ENCODE results near the gene CCDC106.

Gene CCDC106

DNA sequence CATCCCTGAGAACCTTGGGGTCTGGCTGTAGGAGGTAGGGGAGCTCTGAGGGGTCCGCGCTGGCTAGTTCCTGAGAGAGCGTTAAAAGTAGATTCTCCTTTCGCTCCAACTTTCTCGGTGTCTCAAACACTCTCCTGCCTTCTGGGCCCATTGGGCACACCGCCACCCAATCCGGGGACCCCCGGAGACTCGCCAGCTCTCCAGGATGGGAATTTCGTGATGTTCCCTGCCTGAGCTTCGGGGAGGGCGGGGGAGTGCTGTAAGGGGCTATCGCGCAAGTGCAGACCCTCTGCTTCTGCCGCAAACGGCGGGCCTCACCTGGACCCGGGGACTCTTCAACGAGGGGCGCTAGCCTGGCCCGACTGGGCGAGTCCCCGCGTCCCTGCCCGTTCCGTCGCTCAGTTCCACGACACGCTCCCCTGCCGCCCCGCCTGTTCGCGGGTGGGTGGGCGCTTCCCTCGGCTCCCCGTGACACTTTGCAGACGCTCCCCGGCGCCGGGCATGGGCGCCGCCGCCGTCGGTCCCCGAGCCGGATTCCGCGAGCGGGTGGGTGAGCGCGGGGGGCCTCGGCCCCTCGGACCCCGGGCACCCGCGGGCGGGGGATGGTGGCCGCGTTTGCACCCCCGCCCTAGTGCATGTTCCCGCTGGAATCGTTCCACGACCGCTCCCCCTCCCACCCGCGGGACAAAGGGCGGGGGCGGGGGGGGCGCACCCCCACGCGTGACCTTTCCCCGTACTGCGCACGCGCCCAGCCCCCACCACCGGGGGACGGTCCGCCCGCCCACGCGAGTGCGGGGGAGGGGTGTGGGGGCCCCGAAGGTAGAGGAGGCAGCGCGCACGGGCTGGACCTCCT lies at the start of gene CCDC106:
Gene CCDC106 (plus strand): TSS at position 481 of the 853 bp plus-strand sequence. CDS start 835 bp downstream, outside the sequence.
- no peak for DNase-seq

DNA sequence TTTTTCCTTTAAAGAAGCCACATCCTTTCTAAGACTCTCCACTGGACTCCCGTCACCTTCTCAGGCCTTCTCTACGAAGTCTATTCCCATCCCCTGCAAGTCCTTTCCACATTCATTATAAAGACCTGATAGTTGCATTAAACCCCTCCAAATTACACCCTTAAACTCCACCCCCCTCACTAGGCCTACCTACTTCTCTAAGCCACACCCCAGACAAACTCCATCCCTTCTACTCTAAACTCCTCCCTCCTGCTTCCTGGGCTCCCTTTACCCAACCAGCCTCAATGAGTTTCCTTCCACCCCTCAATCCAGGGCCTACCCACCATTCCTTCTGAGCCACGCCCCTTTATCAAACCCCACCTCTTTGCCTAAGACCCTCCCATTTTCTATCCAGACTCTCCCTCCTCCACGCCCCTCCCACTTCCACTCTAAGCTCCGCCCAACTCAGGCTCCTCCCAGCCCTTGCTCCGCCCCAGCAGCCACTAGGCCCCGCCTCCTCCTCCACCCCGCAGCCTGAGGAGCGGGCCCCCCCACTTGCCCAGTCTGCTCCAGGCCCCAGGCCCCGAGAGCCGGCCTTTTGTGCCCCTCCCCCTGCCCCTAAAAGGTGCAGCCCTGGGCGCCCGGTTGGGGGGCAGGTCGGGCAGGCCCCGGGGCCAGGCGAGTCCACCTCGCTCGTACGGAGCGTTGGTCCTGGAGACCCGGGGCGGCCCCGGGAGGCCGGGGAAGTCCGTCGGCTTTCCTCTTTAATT lies 49.1 kb upstream of the CCDC106 start:
- peak; percentile 73 for DNase-seq

DNA sequence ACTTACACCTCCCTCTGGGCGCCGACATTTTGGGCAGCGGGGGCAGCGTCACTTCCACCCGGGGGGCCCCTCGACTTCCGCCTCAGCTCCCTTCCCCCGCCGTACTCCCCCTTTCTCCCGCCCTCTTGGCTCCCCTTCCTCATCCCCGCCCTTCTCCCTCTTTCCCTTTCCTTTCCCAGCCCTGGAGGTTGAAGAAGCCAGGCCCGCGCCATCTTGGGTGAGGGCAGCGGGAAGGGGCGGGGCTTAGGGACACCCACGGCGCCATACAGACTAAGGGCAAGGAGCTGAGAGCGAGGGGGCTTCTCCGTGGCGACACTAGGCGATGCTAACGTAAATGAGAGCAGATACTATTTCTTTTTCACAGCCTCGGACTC lies 48.6 kb upstream of the CCDC106 start, which contains the start of gene FIZ1:
Gene FIZ1 (minus strand): TSS at position 50 of the 374 bp plus-strand sequence. CDS start 1,652 bp downstream, outside the sequence.
- DNase-seq, result peak; percentile 94

DNA sequence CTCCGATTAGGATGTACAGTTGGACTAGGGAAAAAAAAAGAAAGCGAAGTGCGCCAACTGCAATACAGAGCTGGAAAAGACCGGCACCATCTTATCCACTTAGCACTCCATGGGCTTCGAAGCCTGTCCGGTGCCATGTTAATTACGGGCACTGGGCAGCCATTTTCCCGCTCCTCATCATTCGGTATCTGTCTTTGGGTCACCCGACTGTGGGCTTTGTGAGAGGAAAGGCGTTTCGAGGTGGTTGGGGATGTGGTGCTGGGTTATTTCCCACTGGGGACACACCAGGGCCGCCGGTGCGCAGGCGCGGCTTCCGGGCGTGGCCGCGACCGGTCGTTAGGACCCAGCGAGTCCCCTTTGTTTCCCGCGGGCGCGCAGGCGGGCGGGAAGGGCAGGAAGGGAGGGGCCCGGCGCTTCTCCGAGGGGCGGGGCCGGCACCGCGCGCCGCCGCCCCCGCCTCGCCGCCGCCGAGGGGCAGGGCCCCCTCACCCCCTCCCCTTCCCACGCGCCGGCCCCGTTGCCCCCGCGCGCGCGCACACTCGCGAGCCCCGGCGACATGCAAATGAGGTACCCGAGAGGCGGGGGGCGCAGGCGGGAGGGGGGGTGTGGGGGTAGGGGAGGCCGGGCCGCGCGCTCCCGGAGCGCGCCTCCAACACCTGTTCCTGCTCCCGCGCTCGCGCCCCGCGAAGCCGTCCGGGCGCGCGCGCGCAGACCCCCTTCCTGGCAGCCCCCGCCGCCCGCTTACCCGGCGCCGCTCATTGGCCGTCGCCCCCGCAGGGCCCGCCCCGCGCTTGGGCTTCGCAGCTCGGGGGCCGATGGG lies 48.0 kb upstream of the CCDC106 start, which contains the start of gene ZNF524:
Gene ZNF524 (plus strand): TSS at position 447 of the 820 bp plus-strand sequence. CDS start 1,825 bp downstream, outside the sequence.
- DNase-seq, result peak; percentile 84

DNA sequence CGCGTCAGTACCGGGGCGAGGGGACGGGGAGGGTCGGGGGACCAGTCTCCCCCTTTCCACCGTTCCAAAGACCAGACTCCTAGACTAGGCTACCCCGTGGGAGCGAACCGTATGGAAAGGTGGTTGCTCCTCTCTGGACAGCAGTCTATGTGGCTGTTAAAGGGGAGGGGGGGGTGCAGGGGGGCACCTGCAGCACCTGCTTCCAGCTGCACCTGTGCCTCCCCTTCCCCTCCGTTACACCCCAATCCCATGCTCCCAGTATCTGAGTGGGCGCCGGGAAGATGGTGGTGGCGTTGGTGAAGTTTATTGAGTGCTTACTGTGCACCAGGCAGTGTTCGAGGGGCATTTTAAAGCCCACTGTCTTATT lies 47.4 kb upstream of the CCDC106 start:
- DNase-seq, result no peak

DNA sequence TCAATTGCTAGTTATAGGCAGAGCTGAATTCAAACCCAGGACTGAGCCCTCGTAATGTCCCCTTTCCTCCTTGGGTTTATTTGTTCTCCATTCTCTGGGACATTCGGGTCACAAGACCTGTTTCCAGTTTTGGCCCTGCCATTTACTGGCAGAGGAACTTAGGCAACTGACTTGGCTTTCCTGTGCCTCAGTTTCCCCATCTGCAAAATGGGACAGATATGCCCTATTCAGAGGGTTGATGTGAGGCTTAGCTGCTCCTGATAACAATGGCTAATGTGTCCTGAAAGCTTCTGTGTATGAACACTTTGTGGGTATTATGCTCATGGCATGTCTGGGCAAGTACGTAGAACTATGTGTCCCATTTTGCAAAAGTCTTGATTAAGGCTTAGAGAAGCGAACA lies 46.9 kb upstream of the CCDC106 start:
- no peak for DNase-seq

DNA sequence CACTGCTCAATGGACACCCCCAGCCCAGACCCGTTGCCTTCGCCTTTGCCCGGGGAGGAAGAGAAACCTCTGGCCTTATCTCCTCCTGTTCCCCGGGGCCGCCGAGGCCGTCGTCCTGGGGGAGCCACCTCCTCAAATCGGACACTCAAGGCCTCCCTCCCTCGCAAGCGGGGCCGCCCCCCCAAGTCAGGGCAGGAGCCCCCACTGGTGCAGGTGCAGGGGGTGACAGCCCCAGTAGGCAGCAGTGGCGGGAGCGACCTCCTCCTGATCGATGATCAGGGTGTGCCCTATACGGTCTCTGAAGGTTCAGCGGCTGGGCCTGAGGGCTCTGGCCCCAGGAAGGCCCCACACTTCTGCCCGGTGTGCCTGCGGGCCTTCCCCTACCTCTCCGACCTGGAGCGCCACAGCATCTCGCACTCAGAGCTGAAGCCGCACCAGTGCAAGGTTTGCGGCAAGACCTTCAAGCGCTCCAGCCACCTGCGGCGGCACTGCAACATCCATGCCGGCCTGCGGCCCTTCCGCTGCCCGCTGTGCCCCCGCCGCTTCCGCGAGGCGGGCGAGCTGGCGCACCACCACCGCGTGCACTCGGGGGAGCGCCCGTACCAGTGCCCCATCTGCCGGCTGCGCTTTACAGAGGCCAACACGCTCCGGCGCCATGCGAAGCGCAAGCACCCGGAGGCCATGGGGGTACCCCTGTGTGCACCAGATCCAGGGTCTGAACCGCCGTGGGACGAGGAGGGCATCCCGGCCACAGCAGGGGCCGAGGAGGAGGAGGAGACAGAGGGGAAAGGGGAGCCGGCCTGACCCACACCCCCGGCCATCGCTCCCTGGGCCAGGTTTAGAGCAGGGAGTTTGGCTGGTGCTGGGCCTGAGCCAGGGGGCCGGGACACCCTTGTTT lies 45.7 kb upstream of the CCDC106 start:
- no peak for DNase-seq

DNA sequence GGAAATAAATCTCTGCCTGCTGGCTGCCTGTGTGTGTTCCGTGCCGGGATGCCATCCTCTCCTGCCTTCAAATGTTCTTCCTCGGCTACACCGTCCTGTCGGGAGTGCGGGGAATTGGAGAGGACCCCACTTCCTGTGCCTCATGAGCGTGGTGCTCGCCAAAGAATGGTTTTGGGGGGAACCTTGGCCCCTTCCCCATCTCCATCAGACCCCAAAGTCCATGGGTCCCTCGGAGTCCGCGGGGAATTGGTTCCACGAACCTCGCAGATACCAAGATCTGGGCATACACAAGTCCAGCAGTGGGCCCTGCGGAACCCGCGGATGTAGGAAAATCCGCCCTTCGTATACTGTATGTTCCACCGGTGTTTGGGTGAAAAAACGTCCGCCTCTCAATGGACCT lies 44.9 kb upstream of the CCDC106 start:
- no peak for DNase-seq

DNA sequence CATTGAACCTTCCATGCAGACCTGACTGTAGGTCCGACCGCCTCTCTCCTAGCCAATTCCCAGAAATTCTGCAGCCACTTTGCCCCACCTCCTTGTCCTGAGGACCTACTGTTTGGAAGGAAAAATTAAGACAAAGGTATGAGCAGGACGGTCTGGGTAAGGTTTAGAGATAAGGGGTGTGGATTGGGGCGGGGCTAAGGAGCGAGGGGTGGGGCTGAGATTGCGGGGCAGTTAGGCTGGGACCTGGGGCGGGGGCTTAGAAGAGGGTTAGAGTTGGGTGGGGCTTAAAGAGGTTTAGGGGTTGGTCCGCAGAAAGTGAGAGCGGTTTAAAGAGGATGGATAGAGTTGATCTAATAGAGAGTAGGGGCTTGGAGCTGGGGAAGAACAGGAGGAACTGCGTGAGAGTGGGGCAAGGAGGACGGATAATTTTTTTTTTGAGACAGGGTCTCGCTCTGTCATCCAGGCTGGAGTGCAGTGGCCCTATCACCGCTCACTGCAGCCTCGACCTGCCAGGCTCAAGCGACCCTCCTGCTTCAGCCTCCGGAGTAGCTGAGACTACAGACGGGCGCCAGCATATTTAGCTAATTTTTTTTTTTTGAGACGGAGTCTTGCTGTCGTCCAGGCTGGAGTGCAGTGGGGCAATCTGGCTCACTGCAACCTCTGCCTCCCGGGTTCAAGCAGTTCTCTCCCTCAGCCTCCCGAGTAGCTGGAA lies 44.3 kb upstream of the CCDC106 start:
- DNase-seq, result no peak

DNA sequence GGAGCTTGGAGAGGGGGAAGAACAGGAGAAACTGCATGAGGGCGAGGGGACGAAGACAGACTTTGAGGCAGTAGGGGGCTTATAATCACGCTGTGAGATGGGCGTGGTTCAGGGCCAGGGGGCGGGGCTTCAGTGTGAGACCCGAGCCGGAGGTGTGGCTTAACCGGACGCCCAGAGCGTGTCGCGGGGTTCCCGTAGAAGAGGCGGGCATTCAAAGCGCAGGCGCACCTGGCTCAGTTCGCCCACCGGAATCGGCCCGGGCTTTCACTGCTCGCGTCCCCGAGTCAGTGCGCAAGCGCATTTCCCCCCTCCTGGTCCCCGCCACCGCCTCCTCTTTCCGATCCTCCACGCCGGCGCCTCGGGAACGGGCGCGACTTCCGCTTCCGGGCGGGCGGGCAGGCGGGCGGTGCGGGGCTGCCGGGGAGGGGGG lies 42.8 kb upstream of the CCDC106 start:
- peak; percentile 91 for DNase-seq

DNA sequence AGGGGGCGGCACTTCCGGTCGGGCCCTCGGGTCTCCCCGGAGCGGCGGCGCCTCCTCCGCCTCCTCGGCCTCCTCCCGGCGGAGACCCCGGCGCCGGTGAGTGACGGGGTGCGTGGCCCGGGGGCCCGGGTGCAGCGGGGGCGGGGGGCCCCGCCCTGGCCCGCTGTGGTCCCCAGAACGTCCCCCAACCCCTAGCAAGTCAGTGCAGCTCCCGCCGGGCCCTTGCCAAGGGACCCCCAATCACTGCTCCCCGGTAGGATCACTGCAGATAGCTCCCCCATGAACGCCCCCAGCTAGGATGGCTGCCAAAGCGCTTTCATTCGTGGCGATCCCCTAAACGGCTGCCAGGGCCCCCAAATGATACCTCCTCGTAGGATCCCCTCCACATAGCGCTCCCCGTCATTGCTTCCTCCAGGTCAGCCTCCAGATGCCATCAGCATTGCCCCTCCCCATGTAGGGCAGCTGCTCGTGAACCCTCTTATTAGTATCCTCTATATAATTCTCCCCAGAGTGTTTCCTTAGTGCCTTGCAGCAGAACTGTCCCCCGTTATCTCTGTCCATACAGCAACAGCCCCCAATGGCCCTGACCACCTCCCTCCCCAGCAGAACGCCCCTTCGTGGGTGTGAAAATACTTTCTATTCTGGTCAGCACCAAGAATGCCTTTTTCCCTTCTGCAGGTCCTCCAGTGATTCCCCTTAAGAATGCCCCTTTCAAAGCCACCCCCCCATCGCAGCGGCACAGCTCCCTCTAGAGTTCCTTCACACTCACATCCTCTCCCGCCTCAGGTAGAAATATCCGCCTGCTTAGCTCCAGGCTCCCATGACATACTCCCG lies 42.2 kb upstream of the CCDC106 start, which contains the start of gene ZNF865:
Gene ZNF865 (plus strand): TSS at position 11 of the 834 bp plus-strand sequence. CDS start 7,972 bp downstream, outside the sequence.
- peak; percentile 47 for DNase-seq

DNA sequence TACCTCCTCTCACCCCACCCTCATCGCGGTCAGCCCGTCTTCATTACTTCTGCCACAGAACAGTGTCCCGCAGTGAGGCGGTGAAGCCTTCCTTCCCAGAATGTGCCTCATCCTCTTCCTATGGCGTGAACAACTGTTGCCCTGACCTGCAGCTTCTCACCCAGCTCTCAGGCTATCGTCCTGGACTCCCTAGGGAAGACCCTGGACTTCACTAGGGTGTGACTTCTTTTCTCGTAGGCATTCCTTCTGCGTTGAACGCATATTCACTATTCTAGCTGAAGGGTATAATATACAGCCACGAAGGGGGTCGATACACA lies 41.6 kb upstream of the CCDC106 start:
- DNase-seq, result no peak

DNA sequence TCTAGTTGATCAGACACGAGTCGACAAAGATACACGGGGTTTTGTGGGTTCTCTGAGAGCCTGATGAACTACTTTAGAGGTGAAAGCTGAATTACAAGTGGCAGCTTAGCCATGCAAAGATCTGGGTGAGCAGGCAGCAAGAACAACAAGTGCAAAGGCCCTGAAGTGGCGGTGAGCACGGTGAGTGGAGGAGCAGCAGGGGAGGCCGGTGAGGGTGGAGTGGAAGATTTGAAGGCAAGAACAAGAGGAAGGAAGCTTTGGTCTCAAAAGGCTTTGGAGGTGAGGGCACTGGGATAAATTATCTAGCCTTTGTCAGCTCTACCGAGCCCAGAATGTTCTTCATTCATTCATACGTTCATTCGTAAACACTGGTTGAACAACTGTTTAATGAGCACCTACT lies 41.2 kb upstream of the CCDC106 start:
- DNase-seq, result no peak

DNA sequence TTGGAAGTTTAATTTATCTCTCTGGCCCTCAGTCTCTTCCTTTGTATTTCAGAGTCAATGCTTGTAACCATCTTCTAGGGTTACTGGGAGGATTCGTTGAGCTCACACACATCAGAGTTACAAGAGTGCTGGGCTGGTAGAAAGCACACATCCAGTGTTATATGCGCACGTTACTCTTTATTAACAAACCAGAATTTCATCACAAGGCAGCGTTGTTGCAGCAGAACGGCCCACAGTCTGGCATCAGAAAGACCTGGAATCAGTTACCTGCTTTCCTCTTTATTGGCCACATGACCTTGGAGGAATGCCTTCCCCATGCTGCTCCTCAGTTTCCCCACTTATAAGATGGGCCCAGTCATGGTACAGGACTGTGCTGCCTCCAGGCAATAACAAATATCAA lies 38.7 kb upstream of the CCDC106 start:
- DNase-seq, result no peak

DNA sequence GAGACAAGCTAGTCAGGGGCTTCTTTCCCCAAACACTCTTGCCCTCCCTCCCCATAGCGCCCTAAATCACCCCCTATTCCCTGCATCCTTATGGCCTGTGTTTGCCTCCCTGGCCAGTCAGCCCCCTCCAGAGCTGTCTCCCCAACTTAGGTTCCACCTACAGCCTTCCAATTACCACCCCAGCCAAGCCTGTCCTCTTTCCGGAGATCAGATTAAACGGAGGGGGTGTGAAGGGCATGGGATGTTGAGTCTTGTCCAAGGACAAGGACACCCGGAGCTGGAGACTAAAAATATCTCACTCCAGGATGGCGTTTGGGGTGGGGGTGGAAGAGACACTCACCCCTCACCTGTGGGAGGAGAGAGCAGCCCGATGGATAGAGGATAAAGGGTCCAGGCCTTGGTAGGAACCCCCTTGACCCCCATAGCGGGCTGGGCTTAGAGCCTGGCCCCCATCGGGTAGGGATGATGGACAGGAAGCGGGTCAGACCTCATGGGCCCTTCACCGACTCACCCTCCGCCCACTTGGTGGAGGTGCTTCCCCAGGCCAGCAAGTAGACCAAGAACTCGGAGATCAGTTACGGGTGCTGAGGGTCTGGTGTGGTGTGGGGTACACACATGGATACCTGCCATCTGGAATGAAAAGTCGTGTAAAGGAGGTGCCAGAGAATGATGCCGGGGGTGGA lies 36.6 kb upstream of the CCDC106 start:
- no peak for DNase-seq

DNA sequence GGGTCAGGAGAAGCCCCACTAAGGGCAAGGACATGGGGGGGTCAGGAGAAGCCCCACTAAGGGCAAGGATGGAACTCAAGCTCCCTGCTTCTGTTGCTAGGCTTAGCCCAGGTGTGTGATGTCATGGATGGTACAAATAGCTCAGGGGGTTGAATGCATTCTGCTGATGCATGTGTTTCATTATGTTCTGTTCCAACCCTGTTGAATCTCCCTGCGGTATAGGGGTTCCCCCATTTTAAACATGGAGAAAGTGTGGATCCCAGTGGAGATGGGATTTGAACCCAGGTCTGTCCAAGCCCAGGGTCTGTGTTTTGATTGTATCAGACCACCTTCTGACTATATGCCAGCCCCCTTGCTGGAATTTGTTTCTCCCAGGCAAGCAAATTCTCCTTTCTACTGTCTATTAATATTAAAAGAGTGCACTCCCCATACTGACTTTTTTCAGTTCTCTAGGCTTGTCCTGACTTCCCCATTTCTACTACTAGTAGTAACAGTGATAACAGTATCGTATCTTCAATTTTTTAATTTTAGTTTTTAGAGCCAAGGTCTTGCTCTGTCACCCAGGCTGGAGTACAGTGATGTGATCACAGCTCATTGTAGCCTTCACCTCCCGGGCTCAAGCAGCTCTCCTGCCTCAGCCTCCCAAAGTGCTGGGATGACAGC lies 35.9 kb upstream of the CCDC106 start:
- no peak for DNase-seq

DNA sequence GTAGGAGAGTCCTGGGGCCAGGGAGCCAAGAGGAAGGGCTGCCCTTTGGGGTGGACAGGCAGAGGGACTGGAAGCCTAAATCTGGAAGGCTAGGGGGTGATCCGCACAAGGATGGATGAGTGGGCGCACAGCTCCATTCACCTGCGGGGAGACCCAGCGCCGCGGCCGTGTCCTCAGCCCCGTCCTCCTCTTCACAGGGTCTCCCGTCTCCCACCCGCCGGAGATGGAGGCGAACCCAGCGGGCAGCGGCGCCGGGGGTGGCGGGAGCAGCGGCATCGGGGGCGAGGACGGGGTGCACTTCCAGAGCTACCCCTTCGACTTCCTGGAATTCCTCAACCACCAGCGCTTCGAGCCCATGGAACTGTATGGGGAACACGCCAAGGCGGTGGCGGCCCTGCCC lies 34.6 kb upstream of the CCDC106 start:
- no peak for DNase-seq

DNA sequence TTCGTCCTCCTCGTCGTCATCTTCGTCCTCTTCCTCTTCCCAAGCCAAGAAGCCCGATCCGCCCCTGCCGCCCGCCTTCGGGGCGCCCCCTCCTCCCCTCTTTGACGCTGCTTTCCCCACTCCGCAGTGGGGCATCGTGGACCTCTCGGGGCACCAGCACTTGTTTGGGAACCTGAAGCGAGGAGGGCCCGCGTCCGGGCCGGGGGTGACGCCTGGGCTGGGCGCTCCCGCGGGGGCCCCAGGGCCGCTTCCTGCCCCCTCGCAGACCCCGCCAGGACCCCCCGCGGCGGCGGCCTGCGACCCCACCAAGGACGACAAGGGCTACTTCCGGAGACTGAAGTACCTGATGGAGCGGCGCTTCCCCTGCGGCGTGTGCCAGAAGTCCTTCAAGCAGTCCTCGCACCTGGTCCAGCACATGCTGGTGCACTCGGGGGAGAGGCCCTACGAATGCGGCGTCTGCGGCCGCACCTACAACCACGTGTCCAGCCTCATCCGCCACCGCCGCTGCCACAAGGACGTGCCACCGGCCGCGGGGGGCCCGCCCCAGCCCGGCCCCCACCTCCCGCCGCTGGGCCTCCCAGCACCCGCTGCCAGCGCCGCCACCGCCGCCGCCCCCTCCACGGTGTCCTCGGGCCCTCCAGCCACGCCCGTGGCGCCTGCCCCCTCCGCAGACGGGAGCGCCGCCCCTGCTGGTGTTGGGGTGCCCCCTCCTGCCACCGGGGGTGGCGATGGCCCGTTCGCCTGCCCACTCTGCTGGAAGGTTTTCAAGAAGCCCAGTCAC lies 33.9 kb upstream of the CCDC106 start:
- DNase-seq, result no peak

Measured in GF-D8 (cell line).